ENCODE data around the gene KLHL11. TPM values are rescaled to one million over a fixed set of nuclear protein-coding genes. Genes with fewer than 3 reads are reported as not detected.
"Not testable (repeated sequence)": the region's sequence is repeated elsewhere in the genome, so short reads cannot be mapped to it uniquely, and the experiment has no call there.

Gene KLHL11
- polyA plus RNA-seq, 2 donors, result 0.59 to 0.74 TPM

- Histone ChIP-seq H3K36me3 (ENCODE audit: control insufficient read depth in 2 of 2, insufficient read depth in 2 of 2, low read length in 1 of 2) (peaks cover 6 to 11% of the 10 kb centered on the region in 2 donors), H3K4me1 (ENCODE audit: control insufficient read depth in 2 of 2, insufficient read depth in 2 of 2, low read length in 1 of 2) (no peaks in the 10 kb centered on the region), H3K9me3 (ENCODE audit: control insufficient read depth in 2 of 2, insufficient read depth in 1 of 2, low read depth in 1 of 2, low read length in 1 of 2) (no peaks in the 10 kb centered on the region), H3K27ac (ENCODE audit: low read depth in 2 of 2, low read length in 1 of 2) (no peak overlapping the region), H3K4me3 (ENCODE audit: low read depth in 1 of 2, low read length in 2 of 2) (no peak overlapping the region), H3K27me3 (ENCODE audit: control insufficient read depth in 1 of 2, insufficient read depth in 2 of 2, low read length in 2 of 2) (no peaks in the 10 kb centered on the region)
- WGBS, 2 donors, result 73 to 74% methylated on average over 4 of the region's 4 CpGs
Observed at GRCh38 chr17:41849251-41849990, 15.8 kb downstream of the KLHL11 start.

DNA sequence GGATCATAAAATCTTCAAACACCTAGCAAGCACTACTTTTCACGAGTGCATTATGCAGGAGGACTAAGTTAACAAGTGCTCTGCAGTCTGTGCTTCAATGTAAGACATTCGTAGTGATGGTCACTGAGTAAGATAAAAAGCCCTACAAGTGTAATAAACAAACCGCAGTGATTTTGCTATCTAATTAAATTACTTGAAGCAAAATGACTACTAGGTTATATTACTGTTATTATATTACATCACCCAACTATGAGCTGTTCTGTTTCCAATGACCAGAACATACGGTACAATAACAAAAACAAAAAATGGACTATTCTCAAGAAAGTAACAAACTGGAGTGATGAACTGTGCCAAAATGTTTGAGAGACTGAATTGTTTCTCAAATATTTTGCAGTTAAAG lies 16.4 kb downstream of the KLHL11 start:
- no peak overlapping the region for H3K27ac ChIP-seq (ENCODE audit: low read depth in 2 of 2, low read length in 1 of 2)
- H3K4me1 ChIP-seq (ENCODE audit: control insufficient read depth in 2 of 2, insufficient read depth in 2 of 2, low read length in 1 of 2), result no peaks in the 10 kb centered on the region
- 65 to 81% methylated on average over 4 of the region's 4 CpGs for WGBS, 2 donors
- H3K9me3 ChIP-seq (ENCODE audit: control insufficient read depth in 2 of 2, insufficient read depth in 1 of 2, low read depth in 1 of 2, low read length in 1 of 2), result no peaks in the 10 kb centered on the region
- no peak overlapping the region for H3K4me3 ChIP-seq (ENCODE audit: low read depth in 1 of 2, low read length in 2 of 2)
- no peaks in the 10 kb centered on the region for H3K27me3 ChIP-seq (ENCODE audit: control insufficient read depth in 1 of 2, insufficient read depth in 2 of 2, low read length in 2 of 2)
- H3K36me3 ChIP-seq (ENCODE audit: control insufficient read depth in 2 of 2, insufficient read depth in 2 of 2, low read length in 1 of 2), result peaks cover 3 to 6% of the 10 kb centered on the region in 2 donors

- WGBS, 2 donors, result 89 to 91% methylated on average over 6 of the region's 6 CpGs
- no peaks in the 10 kb centered on the region for H3K27me3 ChIP-seq (ENCODE audit: control insufficient read depth in 1 of 2, insufficient read depth in 2 of 2, low read length in 2 of 2)
- no peak overlapping the region for H3K27ac ChIP-seq (ENCODE audit: low read depth in 2 of 2, low read length in 1 of 2)
- no peaks in the 10 kb centered on the region for H3K9me3 ChIP-seq (ENCODE audit: control insufficient read depth in 2 of 2, insufficient read depth in 1 of 2, low read depth in 1 of 2, low read length in 1 of 2)
- no peak overlapping the region for H3K4me3 ChIP-seq (ENCODE audit: low read depth in 1 of 2, low read length in 2 of 2)
- H3K4me1 ChIP-seq (ENCODE audit: control insufficient read depth in 2 of 2, insufficient read depth in 2 of 2, low read length in 1 of 2), result no peaks in the 10 kb centered on the region
- peaks cover 0 to 4% of the 10 kb centered on the region in 2 donors for H3K36me3 ChIP-seq (ENCODE audit: control insufficient read depth in 2 of 2, insufficient read depth in 2 of 2, low read length in 1 of 2)
Observed at GRCh38 chr17:41844971-41845370, 20.3 kb downstream of the KLHL11 start.

- not testable (repeated sequence) for H3K4me3 ChIP-seq (ENCODE audit: low read depth in 1 of 2, low read length in 2 of 2); H3K27ac ChIP-seq (ENCODE audit: low read depth in 2 of 2, low read length in 1 of 2); H3K36me3 ChIP-seq (ENCODE audit: control insufficient read depth in 2 of 2, insufficient read depth in 2 of 2, low read length in 1 of 2); H3K9me3 ChIP-seq (ENCODE audit: control insufficient read depth in 2 of 2, insufficient read depth in 1 of 2, low read depth in 1 of 2, low read length in 1 of 2); H3K27me3 ChIP-seq (ENCODE audit: control insufficient read depth in 1 of 2, insufficient read depth in 2 of 2, low read length in 2 of 2); H3K4me1 ChIP-seq (ENCODE audit: control insufficient read depth in 2 of 2, insufficient read depth in 2 of 2, low read length in 1 of 2)
- 89 to 96% methylated on average over 6 of the region's 6 CpGs for WGBS, 2 donors
Observed at GRCh38 chr17:41840781-41841180, 24.4 kb downstream of the KLHL11 start.

- not testable (repeated sequence) for H3K27me3 ChIP-seq (ENCODE audit: control insufficient read depth in 1 of 2, insufficient read depth in 2 of 2, low read length in 2 of 2); H3K4me3 ChIP-seq (ENCODE audit: low read depth in 1 of 2, low read length in 2 of 2); H3K27ac ChIP-seq (ENCODE audit: low read depth in 2 of 2, low read length in 1 of 2); H3K9me3 ChIP-seq (ENCODE audit: control insufficient read depth in 2 of 2, insufficient read depth in 1 of 2, low read depth in 1 of 2, low read length in 1 of 2); H3K36me3 ChIP-seq (ENCODE audit: control insufficient read depth in 2 of 2, insufficient read depth in 2 of 2, low read length in 1 of 2); H3K4me1 ChIP-seq (ENCODE audit: control insufficient read depth in 2 of 2, insufficient read depth in 2 of 2, low read length in 1 of 2)
- 98 to 100% methylated on average over 2 of the region's 2 CpGs for WGBS, 2 donors
Observed at GRCh38 chr17:41839448-41839847, 25.8 kb downstream of the KLHL11 start.

GRCh38 chr17:41837761-41838538 lies 27.3 kb downstream of the KLHL11 start, which contains the start of gene KLHL10:
Gene KLHL10, plus strand, starts transcription at chr17:41837825. Its CDS starts 108 bp downstream, at chr17:41837933.
- 96% methylated on average over 15 of the region's 15 CpGs for WGBS, 2 donors
- Histone ChIP-seq H3K4me3 (ENCODE audit: low read depth in 1 of 2, low read length in 2 of 2) (peak within 1 kb of the TSS in 1 of 2 donors; percentile 72), H3K36me3 (ENCODE audit: control insufficient read depth in 2 of 2, insufficient read depth in 2 of 2, low read length in 1 of 2) (no peaks in the 10 kb centered on the region), H3K27me3 (ENCODE audit: control insufficient read depth in 1 of 2, insufficient read depth in 2 of 2, low read length in 2 of 2) (no peaks in the 10 kb centered on the region), H3K27ac (ENCODE audit: low read depth in 2 of 2, low read length in 1 of 2) (no peak within 1 kb of the TSS), H3K9me3 (ENCODE audit: control insufficient read depth in 2 of 2, insufficient read depth in 1 of 2, low read depth in 1 of 2, low read length in 1 of 2) (no peaks in the 10 kb centered on the region), H3K4me1 (ENCODE audit: control insufficient read depth in 2 of 2, insufficient read depth in 2 of 2, low read length in 1 of 2) (peaks cover 0 to 4% of the 10 kb centered on the region in 2 donors)

- Histone ChIP-seq H3K4me1 (ENCODE audit: control insufficient read depth in 2 of 2, insufficient read depth in 2 of 2, low read length in 1 of 2) (peaks cover 0 to 4% of the 10 kb centered on the region in 2 donors), H3K9me3 (ENCODE audit: control insufficient read depth in 2 of 2, insufficient read depth in 1 of 2, low read depth in 1 of 2, low read length in 1 of 2) (no peaks in the 10 kb centered on the region), H3K36me3 (ENCODE audit: control insufficient read depth in 2 of 2, insufficient read depth in 2 of 2, low read length in 1 of 2) (peaks cover 0 to 5% of the 10 kb centered on the region in 2 donors), H3K4me3 (ENCODE audit: low read depth in 1 of 2, low read length in 2 of 2) (peak overlapping the region; percentile 72 to 78), H3K27me3 (ENCODE audit: control insufficient read depth in 1 of 2, insufficient read depth in 2 of 2, low read length in 2 of 2) (no peaks in the 10 kb centered on the region), H3K27ac (ENCODE audit: low read depth in 2 of 2, low read length in 1 of 2) (peak overlapping the region in 1 of 2 donors; percentile 44)
- WGBS, 2 donors, result 38 to 39% methylated on average over 21 of the region's 21 CpGs
Observed at GRCh38 chr17:41836550-41837196, 28.6 kb downstream of the KLHL11 start.

DNA sequence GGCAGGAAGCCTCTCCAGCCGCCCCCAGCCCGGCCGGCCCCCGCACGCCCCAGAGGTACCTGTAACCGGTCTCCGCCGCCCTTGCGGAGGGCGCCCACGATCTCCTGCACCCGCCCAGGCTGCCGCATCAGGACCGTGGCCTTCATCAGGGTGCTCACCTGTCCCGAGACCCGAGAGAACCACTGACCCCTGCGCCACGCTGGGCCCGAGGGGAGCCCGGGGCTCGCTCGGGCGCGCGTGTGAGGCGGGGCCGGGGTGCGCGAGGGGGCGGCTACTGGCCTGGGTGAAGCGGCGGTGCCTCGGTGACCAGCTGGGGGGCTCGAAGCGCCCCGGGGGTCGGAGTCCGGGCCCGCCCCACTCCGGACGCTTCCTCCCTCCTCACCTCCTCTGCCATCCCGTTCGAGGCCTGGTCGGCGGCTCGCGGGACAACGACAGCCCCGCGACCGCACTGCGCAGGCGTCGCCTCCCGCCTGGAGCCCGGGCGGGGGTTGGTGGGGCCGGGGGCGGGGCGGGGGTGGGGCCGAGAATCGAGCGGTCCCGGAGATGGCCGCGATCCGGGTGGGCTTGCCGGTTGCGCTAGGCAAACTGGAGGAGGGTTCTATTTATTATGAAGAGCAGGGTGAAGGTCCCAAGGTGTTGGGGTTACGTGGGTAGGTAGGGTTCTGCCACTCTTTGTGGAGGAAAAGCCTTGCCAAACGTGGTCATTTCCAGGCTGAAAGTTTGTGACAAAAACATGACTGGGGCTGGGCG lies 29.2 kb downstream of the KLHL11 start, which contains the start of gene NT5C3B:
Gene NT5C3B (minus strand): TSS at position 433 of the 750 bp plus-strand sequence. CDS start 39 bp downstream, at position 394.
- WGBS, 2 donors, result 1 to 2% methylated on average over 44 to 72 of the region's 72 CpGs
- no peaks in the 10 kb centered on the region for H3K9me3 ChIP-seq (ENCODE audit: control insufficient read depth in 2 of 2, insufficient read depth in 1 of 2, low read depth in 1 of 2, low read length in 1 of 2)
- H3K27me3 ChIP-seq (ENCODE audit: control insufficient read depth in 1 of 2, insufficient read depth in 2 of 2, low read length in 2 of 2), result no peaks in the 10 kb centered on the region
- peaks cover 2 to 7% of the 10 kb centered on the region in 2 donors for H3K36me3 ChIP-seq (ENCODE audit: control insufficient read depth in 2 of 2, insufficient read depth in 2 of 2, low read length in 1 of 2)
- H3K4me1 ChIP-seq (ENCODE audit: control insufficient read depth in 2 of 2, insufficient read depth in 2 of 2, low read length in 1 of 2), result peaks cover 0 to 4% of the 10 kb centered on the region in 2 donors
- H3K4me3 ChIP-seq (ENCODE audit: low read depth in 1 of 2, low read length in 2 of 2), result peak within 1 kb of the TSS; percentile 72 to 78
- peak within 1 kb of the TSS; percentile 44 to 56 for H3K27ac ChIP-seq (ENCODE audit: low read depth in 2 of 2, low read length in 1 of 2)

Measured in esophagus (tissue), 2 donors.